ENCODE results near the gene HIPK4.
"Not testable (repeated sequence)": the region's sequence is repeated elsewhere in the genome, so short reads cannot be mapped to it uniquely, and the experiment has no call there.

HIPK4 gene

GRCh38 chr19:40416918-40417642 lies 27.1 kb upstream of the HIPK4 start:
- DNase-seq = no peak

- DNase-seq = no peak
Measured at GRCh38 chr19:40415768-40416167, 25.8 kb upstream of the HIPK4 start.

GRCh38 chr19:40414542-40415535 lies 24.9 kb upstream of the HIPK4 start:
- DNase-seq = peak; percentile 43

- peak; percentile 59 for DNase-seq
Measured at GRCh38 chr19:40413291-40413845, 23.4 kb upstream of the HIPK4 start, which contains the start of gene PRX. Gene PRX (minus strand): TSS chr19:40413378. CDS start chr19:40407932, 5,446 bp downstream.

GRCh38 chr19:40412866-40413265 lies 22.9 kb upstream of the HIPK4 start:
- no peak for DNase-seq

GRCh38 chr19:40411958-40412499 lies 22.0 kb upstream of the HIPK4 start:
- DNase-seq = no peak

GRCh38 chr19:40411125-40411842 lies 21.3 kb upstream of the HIPK4 start:
- no peak for DNase-seq

- DNase-seq = no peak
Measured at GRCh38 chr19:40410030-40410389, 20.0 kb upstream of the HIPK4 start.

GRCh38 chr19:40408598-40408925 lies 18.6 kb upstream of the HIPK4 start:
- not testable (repeated sequence) for DNase-seq

GRCh38 chr19:40407714-40408597 lies 18.0 kb upstream of the HIPK4 start:
- no peak for DNase-seq

- DNase-seq = peak; percentile 91
Measured at GRCh38 chr19:40403262-40403984, 13.4 kb upstream of the HIPK4 start.

- DNase-seq = no peak
Measured at GRCh38 chr19:40400559-40400958, 10.6 kb upstream of the HIPK4 start.

- DNase-seq = peak; percentile 74
Measured at GRCh38 chr19:40398417-40399131, 8.6 kb upstream of the HIPK4 start.

GRCh38 chr19:40397568-40397906 lies 7.6 kb upstream of the HIPK4 start:
- no peak for DNase-seq

- DNase-seq = no peak
Measured at GRCh38 chr19:40396886-40397567, 7.0 kb upstream of the HIPK4 start.

- DNase-seq = no peak
Measured at GRCh38 chr19:40395956-40396355, 6.0 kb upstream of the HIPK4 start.

GRCh38 chr19:40394816-40395210 lies 4.8 kb upstream of the HIPK4 start:
- no peak for DNase-seq

- no peak for DNase-seq
Measured at GRCh38 chr19:40393894-40394815, 4.2 kb upstream of the HIPK4 start.
